CD4-positive, alpha-beta T cell treated with Interleukin-15 for 4 hours (primary cell): Measurements from ENCODE around the gene PSMA6.
"Not testable (repeated sequence)": the region's sequence is repeated elsewhere in the genome, so short reads cannot be mapped to it uniquely, and the experiment has no call there.

Experiments
- DNase-seq: peaks from one replicate; pipeline ENCODE4 v3.0.0-alpha.2; 2020; ENCODE audit warnings: low spot score

PSMA6 gene

DNA sequence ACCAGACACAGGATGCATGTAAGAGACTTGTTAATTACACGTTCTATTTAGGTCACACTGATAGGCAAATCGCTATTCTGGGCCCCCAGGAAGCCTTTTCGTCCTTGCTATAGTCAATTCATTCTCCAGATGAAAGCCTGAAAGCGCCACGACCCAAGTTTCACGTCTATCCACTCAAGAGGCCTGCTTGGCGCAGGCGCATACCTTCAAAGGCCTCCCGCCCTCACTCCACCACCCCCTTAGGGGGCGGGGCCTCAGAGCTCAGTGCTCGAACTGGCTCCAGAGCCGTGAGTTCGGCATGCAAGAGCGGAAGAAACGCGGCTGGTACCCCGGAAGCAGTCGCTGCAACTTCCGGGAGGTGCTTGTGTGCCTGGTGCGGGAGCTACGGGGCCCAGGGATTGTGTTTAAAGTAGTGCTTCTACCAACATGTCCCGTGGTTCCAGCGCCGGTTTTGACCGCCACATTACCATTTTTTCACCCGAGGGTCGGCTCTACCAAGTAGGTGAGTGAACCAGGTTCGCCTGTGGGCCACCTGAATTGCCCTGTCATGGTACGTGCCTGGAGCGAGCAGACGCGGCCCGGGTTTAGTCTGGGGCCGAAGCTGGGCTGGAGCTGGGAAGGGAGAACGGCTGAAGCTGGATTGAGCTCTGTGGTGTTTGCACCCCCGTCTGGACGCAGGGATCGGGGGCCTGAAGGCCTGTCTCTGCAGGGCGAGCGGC, at the start of gene PSMA6:
Gene PSMA6, plus strand, starts transcription at position 332 of the 719 bp plus-strand sequence. Its CDS starts 95 bp downstream, at position 427.
- peak; percentile 99 for DNase-seq

DNA sequence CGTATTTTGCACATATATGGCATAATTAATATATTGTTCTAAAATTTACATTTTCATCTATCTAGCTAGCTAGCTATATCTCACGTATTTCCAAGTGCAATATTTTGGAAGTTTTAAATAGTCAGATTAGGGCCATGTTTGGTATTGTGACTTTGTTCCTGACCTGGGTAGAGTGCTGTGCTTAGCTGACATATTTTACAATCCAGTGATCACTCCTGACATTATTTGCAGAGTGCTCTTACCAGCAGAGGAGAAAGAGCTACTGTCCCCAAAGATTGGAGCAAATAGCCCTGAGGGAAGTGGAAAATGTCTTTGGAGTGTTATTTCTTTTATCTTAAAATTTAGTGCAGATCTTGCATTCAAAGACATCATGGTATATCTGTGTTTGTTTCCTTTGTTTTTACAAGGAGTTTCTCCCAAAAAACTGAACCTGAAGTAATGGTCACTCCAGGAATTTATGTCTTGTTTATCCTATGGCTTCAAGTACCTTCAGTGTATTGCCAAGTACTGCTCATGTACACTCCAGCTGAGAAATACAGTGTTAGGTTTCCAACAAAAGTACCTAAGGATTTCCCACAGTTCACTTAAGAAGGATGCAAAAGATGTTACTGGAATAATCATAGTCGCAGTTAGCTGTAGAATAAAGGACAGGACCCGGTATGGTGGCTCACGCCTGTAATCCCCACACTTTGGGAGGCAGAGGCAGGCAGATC, 49.4 kb upstream of the PSMA6 start:
- no peak for DNase-seq

DNA sequence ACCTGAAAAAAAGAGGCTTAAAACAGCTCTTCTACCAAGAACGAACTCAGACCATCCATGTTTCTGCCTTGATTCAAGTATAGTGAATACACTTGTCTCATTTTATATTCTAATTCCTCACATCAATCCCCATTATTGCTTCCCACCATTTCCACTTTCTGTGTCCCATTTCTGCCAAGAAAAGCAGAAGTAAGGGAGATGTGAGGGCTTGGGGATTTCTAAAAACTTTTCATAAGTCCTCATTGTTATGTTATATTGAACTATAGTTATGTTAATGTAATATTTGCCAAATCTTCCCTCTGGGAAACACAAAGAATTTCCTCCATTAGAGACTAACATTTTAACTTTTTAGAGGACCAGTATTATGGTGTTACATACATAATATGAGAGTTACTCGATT, 48.2 kb upstream of the PSMA6 start:
- DNase-seq = no peak

DNA sequence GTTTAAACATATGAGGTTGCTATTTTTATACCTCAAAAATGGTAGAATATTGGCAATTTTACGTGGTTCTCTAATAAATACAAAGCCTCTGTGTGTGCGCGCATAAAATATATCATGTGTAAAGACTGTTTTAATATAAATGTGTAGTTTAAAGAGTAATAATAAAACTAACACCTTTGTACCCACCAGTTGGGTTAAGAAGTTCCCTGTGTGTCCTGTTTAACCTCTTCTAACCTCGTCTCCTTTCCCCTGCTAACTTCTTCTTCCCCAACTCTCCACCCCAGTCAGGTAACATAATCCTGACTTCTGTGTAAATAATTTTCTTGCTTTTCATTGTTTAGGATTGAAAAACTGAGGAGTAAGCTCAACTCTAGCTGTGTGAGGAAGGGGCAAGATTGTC, 47.6 kb upstream of the PSMA6 start:
- no peak for DNase-seq

DNA sequence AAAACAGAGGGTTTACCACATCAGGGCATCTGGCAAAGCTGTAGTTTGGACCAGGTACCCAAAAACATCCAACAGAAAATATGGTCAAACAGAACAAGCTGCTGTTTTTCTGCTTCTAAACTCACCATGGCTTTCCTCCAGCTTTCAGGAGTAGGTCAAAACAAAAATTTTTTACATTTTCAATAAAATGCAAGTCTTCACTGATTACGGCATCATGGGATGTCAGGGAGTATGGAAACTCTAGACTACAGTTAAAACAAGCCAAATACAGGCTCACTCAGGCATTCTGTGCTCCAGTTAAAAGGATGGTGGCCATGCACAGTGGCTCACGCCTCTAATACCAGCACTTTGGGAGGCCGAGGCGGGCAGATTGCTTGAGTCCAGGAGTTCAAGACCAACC, 47.1 kb upstream of the PSMA6 start:
- no peak for DNase-seq

DNA sequence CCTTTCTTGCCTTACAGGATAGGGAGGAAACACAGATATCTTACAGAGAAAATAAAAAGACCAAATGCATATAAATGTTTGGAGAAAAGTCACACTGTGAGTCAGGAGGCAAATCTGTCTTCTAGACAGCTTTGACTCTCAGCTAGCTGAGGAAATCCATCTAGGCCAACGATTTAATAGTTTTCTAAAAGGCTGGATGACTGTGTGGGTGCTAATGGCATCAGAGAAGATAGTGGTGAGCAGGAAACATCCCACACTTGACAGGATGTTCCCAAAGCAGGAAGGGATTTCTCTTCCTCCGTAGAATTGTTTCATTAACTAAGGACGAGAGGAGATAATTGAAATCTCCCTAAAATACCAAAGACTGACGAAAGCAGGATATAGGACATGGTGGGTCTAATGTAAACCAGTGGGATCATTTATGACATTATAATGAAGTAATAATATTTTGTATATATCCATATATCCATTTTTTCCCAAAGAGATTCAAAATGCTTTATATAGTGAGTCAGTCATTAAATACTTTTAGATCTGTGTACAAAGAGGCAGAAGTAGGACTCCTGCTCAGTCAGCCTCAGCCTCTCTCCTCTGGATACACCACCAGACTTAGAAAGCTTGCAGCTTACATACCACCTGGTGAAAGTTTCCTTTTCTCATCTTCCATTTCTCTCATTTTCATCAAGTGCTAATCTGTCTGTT, 44.3 kb upstream of the PSMA6 start:
- no peak for DNase-seq

DNA sequence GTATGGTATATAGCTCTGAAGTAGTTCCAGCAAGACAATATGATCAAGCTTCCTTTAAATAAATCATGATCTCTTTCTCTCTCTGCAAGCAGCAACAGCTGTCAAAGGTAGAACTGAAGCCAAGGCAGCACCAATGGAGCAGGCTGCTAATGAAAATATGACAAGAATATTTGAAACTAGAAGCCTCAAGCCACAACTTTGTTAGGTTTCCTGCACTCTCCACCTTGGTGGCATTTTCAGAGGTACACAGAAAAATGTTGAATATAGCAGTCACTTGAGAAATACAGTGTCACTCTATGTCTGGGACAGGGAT, 43.8 kb upstream of the PSMA6 start:
- DNase-seq = no peak

DNA sequence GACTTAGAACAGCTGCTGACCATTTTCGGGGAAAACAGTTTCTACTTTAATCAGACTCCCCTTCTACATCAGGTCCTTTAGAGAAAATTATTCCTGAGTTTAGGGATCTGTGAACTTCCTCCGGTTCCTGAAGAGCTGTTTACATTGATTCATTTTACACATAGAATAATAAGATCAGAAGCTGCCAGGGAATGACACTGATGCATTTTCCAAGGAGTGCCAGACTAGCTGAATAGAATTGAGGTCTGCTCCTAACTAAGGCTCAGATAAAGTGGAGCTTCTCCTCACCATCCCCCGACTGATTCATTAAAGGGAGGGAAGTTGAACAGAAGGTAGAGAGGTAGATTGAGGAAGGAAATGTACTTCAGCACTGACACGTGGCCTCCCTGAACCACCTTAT, 41.9 kb upstream of the PSMA6 start:
- no peak for DNase-seq

DNA sequence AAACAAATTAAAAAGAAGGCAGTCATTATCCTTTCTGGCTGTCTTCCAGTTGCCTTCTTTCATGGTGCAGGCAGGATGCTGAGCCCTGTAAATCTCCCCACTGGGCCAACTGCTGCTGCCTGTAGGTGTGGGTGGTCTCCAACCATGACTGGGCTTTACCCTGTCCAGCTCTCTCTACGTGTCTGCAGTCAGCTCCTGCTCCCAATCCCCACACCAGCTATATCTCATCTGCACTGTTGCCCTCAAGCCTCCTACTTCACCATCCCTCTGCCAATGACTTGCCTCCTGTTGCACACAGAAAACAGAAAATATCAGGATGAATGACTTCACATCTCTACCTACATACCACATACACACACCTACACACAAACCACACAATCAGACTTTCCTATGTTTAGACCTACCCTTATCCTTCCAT, 39.7 kb upstream of the PSMA6 start:
- no peak for DNase-seq

DNA sequence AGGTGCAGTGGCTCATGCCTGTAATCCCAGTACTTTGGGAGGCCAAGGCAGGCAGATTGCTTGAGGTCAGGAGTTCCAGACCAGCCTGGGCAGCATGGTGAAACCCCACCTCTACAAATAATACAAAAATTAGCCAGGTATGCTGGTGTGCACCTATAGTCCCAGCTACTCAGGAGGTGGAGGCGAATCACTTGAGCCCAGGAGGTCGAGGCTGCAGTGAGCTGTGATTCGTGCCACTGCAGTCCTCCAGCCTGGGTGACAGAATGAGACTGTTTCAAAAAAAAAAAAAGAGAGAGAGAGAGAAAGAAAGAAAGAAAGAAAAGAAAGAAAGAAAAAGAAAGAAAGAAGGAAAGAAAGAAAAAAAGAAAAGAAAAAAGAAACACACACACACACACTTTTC, 39.1 kb upstream of the PSMA6 start:
- not testable (repeated sequence) for DNase-seq

DNA sequence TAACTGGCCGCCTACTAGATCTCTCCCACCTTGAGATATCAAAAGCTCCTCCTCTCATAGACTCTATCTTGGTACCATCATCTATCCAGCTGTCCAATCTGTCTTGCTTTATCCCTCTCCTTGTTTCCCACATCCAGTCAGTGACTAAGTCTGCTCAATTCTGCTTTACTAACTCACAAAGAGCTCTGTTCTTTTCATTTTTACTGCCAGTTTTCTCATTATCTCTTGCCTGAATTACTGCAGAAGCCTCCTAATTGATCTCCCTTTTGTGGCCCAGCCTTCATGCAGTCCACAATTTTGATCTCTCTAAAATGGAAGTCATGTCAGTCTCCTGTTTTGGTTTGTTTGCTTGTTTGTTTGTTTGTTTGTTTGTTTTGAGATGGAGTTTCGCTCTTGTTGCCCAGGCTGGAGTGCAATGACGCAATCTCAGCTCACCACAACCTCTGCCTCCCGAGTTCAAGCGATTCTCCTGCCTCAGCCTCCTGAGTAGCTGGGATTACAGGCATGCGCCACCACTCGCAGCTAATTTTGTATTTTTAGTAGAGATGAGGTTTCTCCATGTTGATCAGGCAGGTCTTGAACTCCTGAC, 38.1 kb upstream of the PSMA6 start:
- DNase-seq = not testable (repeated sequence)

DNA sequence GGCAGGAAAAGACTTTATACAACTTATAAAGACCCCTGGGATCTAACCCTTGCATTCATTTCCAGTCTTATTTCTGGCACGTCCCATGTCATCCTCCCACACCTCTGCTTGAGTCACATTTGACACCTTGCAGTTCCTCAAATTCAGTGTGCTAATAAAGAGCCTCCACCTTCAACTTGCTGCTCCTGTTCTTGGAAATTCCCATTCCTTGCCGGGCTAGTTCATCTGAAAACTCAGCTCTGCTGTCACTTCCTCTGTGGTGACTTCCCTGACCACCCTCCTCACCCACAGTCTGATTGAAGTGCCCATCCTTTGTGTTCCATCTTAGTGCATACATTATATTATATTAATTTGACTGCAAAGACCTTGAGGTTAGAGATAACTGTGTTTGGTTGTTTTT, 37.4 kb upstream of the PSMA6 start:
- DNase-seq = peak; percentile 7

DNA sequence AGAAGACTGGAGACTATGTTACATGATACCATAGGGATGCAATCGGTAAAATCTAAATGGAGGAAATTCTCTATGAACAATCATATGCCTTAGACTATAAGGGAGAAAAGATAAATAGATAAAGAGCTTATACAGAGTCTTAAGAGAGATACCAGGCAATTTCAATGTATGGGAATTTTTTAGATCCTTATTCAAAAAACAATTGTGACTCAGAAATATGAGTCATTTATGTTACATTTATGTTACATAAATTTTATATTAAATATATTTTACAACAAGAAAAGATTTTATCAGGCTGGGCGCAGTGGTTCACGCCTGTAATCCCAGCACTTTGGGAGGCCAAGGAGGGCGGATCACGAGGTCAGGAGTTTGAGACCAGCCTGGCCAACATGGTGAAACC, 36.5 kb upstream of the PSMA6 start:
- no peak for DNase-seq

DNA sequence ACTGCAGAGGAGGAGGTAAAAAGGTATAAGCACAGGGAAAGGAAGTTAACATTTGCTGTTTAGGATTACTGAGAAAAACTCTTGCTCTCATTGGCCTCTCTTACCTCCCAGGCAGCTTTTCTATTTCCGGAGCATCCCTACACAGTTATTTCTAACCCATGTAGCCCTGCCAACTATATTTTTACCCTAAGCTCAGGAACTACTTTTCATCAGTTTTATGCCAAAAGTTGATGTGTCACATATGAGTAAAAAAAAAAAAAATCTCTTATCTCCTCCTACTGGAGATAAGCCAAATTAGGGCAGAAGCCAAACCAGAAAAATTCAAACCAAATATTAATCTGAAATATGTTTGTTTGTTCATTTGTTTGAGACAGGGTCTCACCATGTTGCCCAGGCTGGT, 34.4 kb upstream of the PSMA6 start:
- no peak for DNase-seq

DNA sequence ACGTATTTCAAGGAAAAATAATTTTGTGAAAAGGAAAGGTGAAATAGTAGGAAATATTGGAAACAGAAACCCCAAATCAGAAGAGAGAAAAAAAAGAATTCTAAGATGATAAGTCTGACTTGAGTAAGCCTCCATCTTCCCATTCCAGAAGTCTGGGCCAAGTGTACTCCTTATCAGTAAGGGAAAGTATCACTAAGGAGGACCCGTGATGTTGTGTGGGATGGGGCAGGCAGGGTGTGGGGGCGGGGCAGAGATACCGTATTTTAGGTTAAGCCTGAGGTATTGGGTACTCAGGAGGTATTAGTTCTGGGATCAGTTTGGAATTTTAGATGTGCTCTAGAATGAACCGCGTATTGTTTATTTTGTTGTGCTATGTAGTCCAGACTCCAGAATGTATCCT, 33.8 kb upstream of the PSMA6 start:
- DNase-seq = no peak

DNA sequence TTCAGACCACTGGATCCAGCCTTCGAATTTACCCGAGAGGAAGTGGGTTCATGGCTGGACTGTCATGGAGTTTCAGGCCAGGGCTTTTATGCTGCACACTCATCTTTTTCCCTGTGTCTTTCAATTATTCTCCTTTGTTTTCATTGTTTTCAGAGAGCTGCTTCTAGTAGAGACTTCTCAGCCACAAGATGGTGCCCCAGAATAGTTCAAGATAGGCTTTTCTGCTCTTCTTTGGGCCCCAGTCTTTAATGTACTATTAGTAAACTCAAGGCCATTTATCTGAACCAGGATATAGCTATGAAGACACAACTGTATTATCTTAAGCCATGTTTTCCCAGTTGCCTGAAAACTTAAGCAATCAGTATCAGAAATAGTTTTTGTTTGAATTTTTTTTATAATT, 30.4 kb upstream of the PSMA6 start:
- DNase-seq = peak; percentile 10

DNA sequence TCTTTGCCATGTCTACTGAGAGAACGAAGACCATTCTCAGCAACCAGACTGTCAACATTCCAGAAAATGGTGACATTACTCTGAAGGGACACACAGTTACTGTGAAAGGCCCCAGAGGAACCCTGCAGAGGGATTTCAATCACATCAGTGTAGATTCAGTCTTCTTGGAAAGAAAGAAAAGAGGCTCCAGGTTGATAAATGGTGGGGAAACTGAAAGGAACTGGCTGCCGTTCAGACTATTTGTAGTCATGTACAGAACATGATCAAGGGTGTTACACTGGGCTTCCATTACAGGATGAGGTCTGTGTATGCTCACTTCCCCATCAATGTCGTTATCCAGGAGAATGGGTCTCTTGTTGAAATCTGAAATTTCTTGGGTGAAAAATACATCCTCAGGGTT, 29.7 kb upstream of the PSMA6 start:
- no peak for DNase-seq

DNA sequence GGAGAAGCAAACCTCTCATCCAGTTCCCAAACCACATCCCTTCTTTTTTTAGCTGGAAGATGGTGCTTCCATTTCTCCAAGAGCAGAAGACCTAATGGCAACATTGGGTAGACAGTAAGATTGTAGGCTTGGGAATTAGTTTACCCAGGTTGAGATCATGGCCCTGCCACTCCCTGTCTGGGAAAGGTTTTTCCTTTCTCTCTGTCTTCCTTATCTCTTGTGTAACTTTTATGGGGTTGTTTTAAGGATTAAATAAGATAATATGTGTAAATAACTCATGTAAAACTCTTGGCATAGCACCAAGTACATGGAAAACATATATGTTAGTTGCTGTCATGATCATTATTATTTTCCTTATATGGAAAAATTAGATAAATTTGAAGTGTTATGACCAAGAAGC, 23.2 kb upstream of the PSMA6 start:
- DNase-seq = no peak

DNA sequence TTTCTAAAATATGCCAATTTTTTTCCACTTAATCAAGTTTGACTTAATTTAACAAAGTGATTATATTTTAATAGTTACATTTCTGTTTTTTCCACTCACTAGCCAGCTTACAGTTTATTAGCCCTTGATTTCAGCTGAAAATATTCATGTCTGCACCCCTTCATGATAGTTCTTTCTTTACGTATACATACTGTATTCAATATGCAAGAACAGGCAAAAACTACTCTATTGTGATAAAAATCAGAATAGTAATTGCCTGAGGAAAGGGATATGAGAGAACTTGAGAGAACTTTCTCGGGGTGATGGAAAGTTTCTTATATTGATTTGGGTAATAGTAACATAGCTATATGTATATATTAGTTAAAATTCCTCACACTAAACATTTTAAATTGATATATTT, 17.4 kb upstream of the PSMA6 start:
- DNase-seq = no peak

DNA sequence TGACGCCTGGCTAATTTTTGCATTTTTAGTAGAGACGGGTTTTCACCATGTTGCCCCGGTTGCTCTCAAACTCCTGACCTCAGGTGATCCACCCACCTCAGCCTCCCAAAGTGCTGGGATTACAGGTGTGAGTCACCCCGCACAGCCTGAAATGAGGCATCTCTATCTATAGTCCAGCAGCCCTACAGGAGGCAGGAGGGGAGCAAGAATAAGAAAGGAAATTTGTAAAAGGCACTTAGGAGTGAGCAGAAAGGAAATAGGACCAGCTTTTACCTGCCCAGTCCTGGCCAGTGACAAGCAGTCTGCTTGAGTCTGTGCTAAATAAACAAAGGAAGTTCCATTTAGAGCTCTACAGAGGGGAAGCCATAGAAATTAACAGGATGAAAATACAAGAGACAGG, 15.0 kb upstream of the PSMA6 start:
- DNase-seq = no peak

DNA sequence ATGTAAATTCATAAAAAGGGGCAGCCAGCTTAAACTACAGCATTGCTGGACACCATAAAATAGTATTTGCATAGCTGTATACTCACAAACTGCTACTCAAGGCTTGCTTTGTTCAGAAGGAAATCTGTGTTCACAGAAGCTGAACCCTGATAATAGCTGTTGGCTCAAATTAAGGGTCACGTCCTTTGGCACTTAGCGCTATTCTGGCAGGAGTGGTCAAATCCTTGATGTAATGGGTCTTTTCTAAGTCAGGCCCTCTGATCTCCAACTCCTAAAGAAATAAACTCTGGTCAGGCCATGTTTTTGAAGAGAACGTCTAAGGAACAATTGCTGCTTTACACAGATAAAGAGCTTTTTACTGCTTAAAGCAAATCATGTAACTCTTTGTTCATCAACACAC, 12.8 kb upstream of the PSMA6 start:
- DNase-seq = no peak

DNA sequence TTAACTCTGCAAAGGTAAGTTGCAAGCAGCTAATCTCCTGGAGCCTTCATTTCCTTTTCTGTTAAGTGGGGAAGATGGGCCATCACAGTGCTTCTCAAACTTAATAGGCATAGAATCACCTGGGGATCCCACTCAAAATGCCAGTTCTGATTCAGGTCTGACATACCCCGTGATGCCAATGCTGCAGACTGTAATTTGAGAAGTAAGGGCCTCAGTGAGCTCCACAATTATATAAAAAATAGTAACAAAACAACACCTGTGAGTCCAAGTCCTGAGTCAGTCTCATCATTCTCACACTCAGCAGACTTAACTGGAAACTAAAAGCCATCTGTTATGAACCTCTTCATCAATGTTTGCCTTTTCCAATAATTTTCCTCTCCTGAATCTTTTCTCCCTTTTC, 10.8 kb upstream of the PSMA6 start:
- DNase-seq = no peak

DNA sequence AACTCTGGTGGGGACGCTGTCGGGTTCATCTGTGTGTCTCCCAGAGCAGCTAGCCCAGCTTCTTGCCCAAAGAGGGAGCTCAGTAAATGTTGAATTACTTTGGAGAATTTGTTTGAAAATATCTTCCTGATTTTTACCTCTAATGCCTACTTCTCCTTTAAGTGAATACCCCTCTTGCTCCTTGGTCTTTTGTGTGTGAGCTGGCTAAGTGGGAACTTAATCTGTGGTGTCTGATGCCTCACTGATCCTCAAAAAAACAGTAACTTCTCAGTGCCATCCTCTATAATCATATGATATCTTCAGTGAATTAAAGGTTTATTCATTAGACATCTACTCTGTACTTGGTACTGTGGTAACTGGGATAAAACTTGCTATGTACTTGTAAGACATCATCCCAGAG, 7.7 kb upstream of the PSMA6 start:
- DNase-seq = no peak
